CD14-positive monocyte (primary cell): ENCODE results near the gene FEZ2. TPM values are rescaled to one million over a fixed set of nuclear protein-coding genes. Genes with fewer than 3 reads are reported as not detected.

ENCODE experiments used
- DNase-seq, 3 donors: peaks; one replicate each; pipeline ENCODE4 v3.0.0-alpha.2; 2011 to 2022
- H2AFZ ChIP-seq: 2 replicates; pipeline ENCODE4 v1.6.0; 2012; ENCODE audit warnings: mild to moderate bottlenecking, low read depth, low read length, inconsistent platforms; ENCODE audit not compliant: insufficient read depth, poor library complexity, severe bottlenecking
- H3K27ac ChIP-seq, 2 donors: 1 replicate in 1 of 2; 2 replicates in 1 of 2; pipeline ENCODE4 v1.5.1; 2012 to 2013; ENCODE audit warnings: low read length in 2 of 2, control low read depth in 1 of 2, inconsistent platforms in 1 of 2, low read depth in 1 of 2, mild to moderate bottlenecking in 1 of 2
- H3K27me3 ChIP-seq, 2 donors: one replicate each; pipeline versions ENCODE4 v1.6.0 to v1.6.1; 2011 to 2013; ENCODE audit warnings: low read length in 2 of 2; ENCODE audit not compliant: control insufficient read depth in 2 of 2, insufficient read depth in 2 of 2
- H3K36me3 ChIP-seq, 2 donors: replicated peaks in 1 of 2; 1 replicate in 1 of 2; 2 replicates in 1 of 2; pipeline versions ENCODE4 v1.5.1 to v1.6.1; 2012 to 2013; ENCODE audit warnings: low read length in 2 of 2, control low read depth in 1 of 2, inconsistent platforms in 1 of 2, mild to moderate bottlenecking in 1 of 2; ENCODE audit not compliant: insufficient read depth in 2 of 2, control insufficient read depth in 1 of 2
- H3K4me1 ChIP-seq, 2 donors: 1 replicate in 1 of 2; 2 replicates in 1 of 2; pipeline versions ENCODE4 v1.5.1 to v1.6.1; 2012 to 2013; ENCODE audit warnings: low read length in 2 of 2, control low read depth in 1 of 2, inconsistent platforms in 1 of 2, mild to moderate bottlenecking in 1 of 2, moderate library complexity in 1 of 2; ENCODE audit not compliant: insufficient read depth in 2 of 2, control insufficient read depth in 1 of 2
- H3K4me2 ChIP-seq: replicated peaks from 2 replicates; pipeline ENCODE3; 2012; ENCODE audit warnings: low read length, moderate library complexity, mild to moderate bottlenecking; ENCODE audit not compliant: poor library complexity, severe bottlenecking; ENCODE audit errors: extremely low read depth
- H3K4me3 ChIP-seq, 3 experiments: fragments of 200-600 bp in 1 of 3; sonication (generic) in 1 of 3; replicated peaks in 1 of 3; 1 replicate in 2 of 3; 2 replicates in 1 of 3; pipeline ENCODE4 v1.5.1; 2011 to 2013; ENCODE audit warnings: low read length in 3 of 3, mild to moderate bottlenecking in 3 of 3, control low read depth in 2 of 3, low read depth in 2 of 3, inconsistent platforms in 1 of 3, moderate library complexity in 1 of 3
- H3K79me2 ChIP-seq: 2 replicates; pipeline ENCODE4 v1.6.0; 2012; ENCODE audit warnings: mild to moderate bottlenecking, control low read depth, inconsistent platforms, low read length, moderate library complexity; ENCODE audit not compliant: insufficient read depth
- H3K9ac ChIP-seq: 2 replicates; pipeline ENCODE4 v1.6.0; 2017; ENCODE audit warnings: low read length, mild to moderate bottlenecking; ENCODE audit not compliant: insufficient read depth, poor library complexity, severe bottlenecking
- H3K9me3 ChIP-seq, 2 donors: replicated peaks in 1 of 2; 1 replicate in 1 of 2; 2 replicates in 1 of 2; pipeline versions ENCODE4 v1.5.1 to v1.6.1; 2012 to 2013; ENCODE audit warnings: low read length in 2 of 2, control low read depth in 1 of 2; ENCODE audit not compliant: control insufficient read depth in 1 of 2, insufficient read depth in 1 of 2
- H4K20me1 ChIP-seq: 2 replicates; pipeline ENCODE4 v1.6.0; 2012; ENCODE audit warnings: mild to moderate bottlenecking, low read length, control low read depth, moderate library complexity; ENCODE audit not compliant: insufficient read depth
- H3K27ac Mint-ChIP-seq, 7 donors: one replicate each; pipeline ENCODE4 v1.8.0; 2020; ENCODE audit warnings: mild to moderate bottlenecking in 7 of 7, mixed read lengths in 7 of 7, moderate library complexity in 6 of 7, inconsistent platforms in 2 of 7
- H3K27me3 Mint-ChIP-seq, 3 donors: one replicate each; pipeline ENCODE4 v1.8.0; 2021 to 2022; ENCODE audit warnings: low read depth in 3 of 3, mild to moderate bottlenecking in 3 of 3, mixed read lengths in 3 of 3, moderate library complexity in 3 of 3, inconsistent platforms in 1 of 3
- H3K36me3 Mint-ChIP-seq, 2 donors: one replicate each; pipeline ENCODE4 v1.8.0; 2020; ENCODE audit warnings: mixed read lengths in 2 of 2, inconsistent platforms in 1 of 2, mild to moderate bottlenecking in 1 of 2
- H3K4me1 Mint-ChIP-seq: one replicate; pipeline ENCODE4 v1.8.0; 2020; ENCODE audit warnings: mild to moderate bottlenecking, mixed read lengths
- H3K4me3 Mint-ChIP-seq, 2 donors: one replicate each; pipeline ENCODE4 v1.8.0; 2020; ENCODE audit warnings: mild to moderate bottlenecking in 2 of 2, mixed read lengths in 2 of 2, moderate library complexity in 1 of 2
- H3K9me3 Mint-ChIP-seq, 7 donors: one replicate each; pipeline ENCODE4 v1.8.0; 2020 to 2022; ENCODE audit warnings: mixed read lengths in 7 of 7, mild to moderate bottlenecking in 6 of 7, moderate library complexity in 6 of 7, inconsistent platforms in 2 of 7
- WGBS: methylation state at CpG from one replicate; pipeline ENCODE4 v1.1.5; 2013; ENCODE audit warnings: missing lambda C conversion rate; ENCODE audit not compliant: insufficient coverage; 5-methylcytosine and 5-hydroxymethylcytosine counted together
- intact Hi-C, 2 donors: fragments of 100-400 bp; cut with micrococcal nuclease; formaldehyde crosslinking; loops; one replicate each; pipeline versions ENCODE4 v1.15.0 to v1.15.1; 2023
- polyA plus RNA-seq, 3 donors: library from polyadenylated mRNA; depleted of rRNA in 1 of 3; unstranded in 2 of 3; stranded (reverse) in 1 of 3; fragments of 300-500 nt in 2 of 3; fragments of >200 nt in 1 of 3; fragmentation: Illumina TruSeq in 2 of 3; gene quantifications; 1 replicate in 2 of 3; 2 replicates in 1 of 3; pipeline ENCODE4 v1.2.3, GENCODE V29; 2012 to 2021
- TF ChIP-seq, protein P1 (sequence below): fragments of 200-600 bp; IDR thresholded peaks from one replicate; pipeline ENCODE4 v1.8.0; 2022; ENCODE audit warnings: antibody characterized with exemption, mild to moderate bottlenecking

FEZ2 gene
- polyA plus RNA-seq, 3 donors: 6.9 to 15.6 (median 8.7) TPM

DNA sequence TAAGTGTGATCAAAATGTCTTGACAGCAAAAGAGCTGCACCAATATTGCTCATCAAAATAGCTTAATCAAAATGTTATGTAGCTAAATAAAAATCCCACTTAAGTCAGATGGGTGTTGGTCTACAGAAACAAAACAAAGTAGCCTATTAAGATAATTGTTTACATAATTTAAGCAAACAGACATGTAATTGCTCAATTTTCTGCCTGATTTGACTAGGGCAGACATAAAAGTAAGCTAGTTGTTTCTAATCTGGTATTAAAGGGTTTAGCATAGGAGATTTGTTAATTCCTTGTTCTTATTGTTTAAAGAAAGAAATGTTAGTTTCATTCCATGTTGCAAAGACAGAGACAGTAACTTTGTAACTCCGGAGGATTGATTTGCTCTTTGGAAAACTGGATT, 11.5 kb upstream of the FEZ2 start:
- Histone ChIP-seq H3K4me1 (no peaks in the 10 kb centered on the region), H3K27ac (no peak overlapping the region), H3K79me2 (no peaks in the 10 kb centered on the region), H3K9me3 (no peaks in the 10 kb centered on the region), H3K36me3 (no peaks in the 10 kb centered on the region), H3K4me3 (no peak overlapping the region), H3K4me2 (no peak overlapping the region), H3K9ac (no peak overlapping the region), H3K27me3 (no peaks in the 10 kb centered on the region), H2AFZ (no peak overlapping the region), H4K20me1 (no peaks in the 10 kb centered on the region)
- WGBS: 88% methylated on average over 1 of the region's 1 CpG
- H3K4me1 Mint-ChIP-seq: no peaks in the 10 kb centered on the region
- DNase-seq: no peak
- no peak overlapping the region for H3K27ac Mint-ChIP-seq
- TF ChIP-seq, protein P1, sequence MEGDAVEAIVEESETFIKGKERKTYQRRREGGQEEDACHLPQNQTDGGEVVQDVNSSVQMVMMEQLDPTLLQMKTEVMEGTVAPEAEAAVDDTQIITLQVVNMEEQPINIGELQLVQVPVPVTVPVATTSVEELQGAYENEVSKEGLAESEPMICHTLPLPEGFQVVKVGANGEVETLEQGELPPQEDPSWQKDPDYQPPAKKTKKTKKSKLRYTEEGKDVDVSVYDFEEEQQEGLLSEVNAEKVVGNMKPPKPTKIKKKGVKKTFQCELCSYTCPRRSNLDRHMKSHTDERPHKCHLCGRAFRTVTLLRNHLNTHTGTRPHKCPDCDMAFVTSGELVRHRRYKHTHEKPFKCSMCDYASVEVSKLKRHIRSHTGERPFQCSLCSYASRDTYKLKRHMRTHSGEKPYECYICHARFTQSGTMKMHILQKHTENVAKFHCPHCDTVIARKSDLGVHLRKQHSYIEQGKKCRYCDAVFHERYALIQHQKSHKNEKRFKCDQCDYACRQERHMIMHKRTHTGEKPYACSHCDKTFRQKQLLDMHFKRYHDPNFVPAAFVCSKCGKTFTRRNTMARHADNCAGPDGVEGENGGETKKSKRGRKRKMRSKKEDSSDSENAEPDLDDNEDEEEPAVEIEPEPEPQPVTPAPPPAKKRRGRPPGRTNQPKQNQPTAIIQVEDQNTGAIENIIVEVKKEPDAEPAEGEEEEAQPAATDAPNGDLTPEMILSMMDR: no peak
- no peaks in the 10 kb centered on the region for H3K36me3 Mint-ChIP-seq
- no peak overlapping the region for H3K4me3 Mint-ChIP-seq
- intact Hi-C loops: no loop called here
- peaks cover 0 to 8% (median 2%) of the 10 kb centered on the region in 3 donors for H3K27me3 Mint-ChIP-seq
- H3K9me3 Mint-ChIP-seq: peaks cover 0 to 3% (median 0%) of the 10 kb centered on the region in 7 donors

DNA sequence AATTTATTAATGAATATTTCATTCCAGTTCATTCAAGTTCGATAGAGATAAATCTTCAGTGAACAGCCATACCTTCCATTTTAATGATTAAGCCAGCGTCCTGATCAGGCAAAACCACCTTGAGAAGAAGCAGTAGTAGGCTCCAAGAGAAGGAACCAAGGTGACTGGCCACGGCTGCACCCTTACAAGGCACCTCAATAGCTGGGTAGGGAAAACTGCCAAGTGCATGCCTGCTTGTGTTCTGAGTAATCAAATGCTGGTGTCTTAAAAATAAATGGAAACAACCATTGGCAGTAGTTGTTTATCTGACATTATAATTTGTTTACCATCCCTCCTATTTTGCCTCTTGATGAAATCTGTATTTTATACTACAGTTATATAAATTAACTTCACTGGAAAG, 10.0 kb upstream of the FEZ2 start:
- TF ChIP-seq, protein P1: no peak
- Mint-ChIP-seq H3K27ac (no peak overlapping the region), H3K9me3 (peaks cover 0 to 3% (median 0%) of the 10 kb centered on the region in 7 donors), H3K36me3 (no peaks in the 10 kb centered on the region), H3K4me3 (no peak overlapping the region), H3K4me1 (no peaks in the 10 kb centered on the region), H3K27me3 (peaks cover 0 to 6% (median 2%) of the 10 kb centered on the region in 3 donors)
- Histone ChIP-seq H3K79me2 (no peaks in the 10 kb centered on the region), H3K27ac (no peak overlapping the region), H3K27me3 (no peaks in the 10 kb centered on the region), H3K4me2 (no peak overlapping the region), H3K9ac (no peak overlapping the region), H3K4me1 (no peaks in the 10 kb centered on the region), H3K36me3 (no peaks in the 10 kb centered on the region), H3K9me3 (no peaks in the 10 kb centered on the region), H2AFZ (no peak overlapping the region), H4K20me1 (no peaks in the 10 kb centered on the region), H3K4me3 (no peak overlapping the region)
- DNase-seq: no peak
- intact Hi-C loops: no loop called here
- WGBS: no CpG with 5 or more reads among the region's 3 CpGs
